AG08395 (cell line): ENCODE results near the gene PMVK.

Source experiments
- DNase-seq: peaks from one replicate; pipeline ENCODE4 v3.0.0; 2012; ENCODE audit warnings: mixed read lengths, low spot score

Gene PMVK

GRCh38 chr1:154966111-154966510, 29.6 kb upstream of the PMVK start:
- DNase-seq, result no peak

DNA sequence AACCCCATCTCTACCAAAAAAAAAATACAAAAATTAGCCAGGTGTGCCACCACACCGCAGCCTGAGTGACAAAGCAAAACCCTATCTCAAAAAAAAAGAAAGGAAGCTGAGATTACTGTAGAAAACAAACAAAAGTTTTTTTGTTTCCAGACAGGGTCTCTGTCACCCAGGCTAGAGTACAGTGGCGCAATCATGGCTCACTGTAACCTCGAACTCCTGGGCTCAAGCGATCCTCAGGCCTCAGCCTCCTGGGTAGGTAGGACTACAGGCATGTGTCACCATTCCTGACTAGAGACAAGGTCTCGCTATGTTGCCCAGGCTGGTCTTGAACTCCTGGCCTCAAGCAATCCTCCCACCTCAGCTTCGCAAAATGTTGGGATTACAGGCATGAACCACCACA, 27.8 kb upstream of the PMVK start:
- DNase-seq, result no peak

DNA sequence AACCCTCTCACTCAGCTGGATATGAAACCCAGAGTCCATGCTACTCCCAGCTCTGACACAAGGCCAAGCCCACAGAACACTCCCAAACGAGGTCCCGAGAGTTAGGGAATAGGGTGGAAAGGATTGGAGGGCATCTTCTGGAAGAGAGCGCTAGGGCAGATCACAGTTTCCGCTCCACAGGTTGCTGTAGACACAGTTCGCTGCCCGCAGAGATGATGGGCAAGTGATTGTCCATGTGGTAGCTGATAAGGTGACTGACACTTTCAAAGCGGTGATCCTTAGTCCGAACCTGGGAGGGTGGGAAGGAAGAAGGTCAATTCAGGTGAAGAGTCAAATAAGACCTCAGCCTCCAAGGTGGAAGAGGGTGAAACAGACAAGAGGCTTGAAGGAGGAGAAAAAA, 27.1 kb upstream of the PMVK start:
- no peak for DNase-seq

DNA sequence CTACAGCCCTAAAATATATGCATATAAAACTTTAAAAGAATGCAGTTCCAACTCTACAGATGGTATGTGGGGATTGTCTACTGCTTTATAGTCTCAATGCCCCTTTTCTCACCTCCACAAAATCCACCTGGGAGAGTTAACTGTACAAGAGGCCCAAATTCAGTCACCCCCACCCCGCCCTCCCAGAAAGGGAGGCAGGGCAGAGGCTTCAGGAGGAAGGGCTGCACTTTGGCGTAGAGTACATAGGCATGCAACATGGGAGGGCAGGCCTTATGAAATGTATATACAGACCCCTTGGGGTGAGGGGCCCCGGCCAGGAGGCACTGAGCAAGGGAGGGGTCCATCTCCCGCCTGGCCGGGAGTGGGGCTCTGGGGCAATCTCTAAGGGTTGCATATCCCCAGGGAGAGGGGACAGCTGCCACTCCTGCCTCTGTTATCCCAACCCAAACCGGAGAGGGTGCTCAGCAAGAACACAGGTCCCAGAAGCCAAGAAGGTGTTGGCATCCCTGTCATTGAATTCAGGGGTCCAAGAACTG, 26.3 kb upstream of the PMVK start:
- DNase-seq, result no peak

DNA sequence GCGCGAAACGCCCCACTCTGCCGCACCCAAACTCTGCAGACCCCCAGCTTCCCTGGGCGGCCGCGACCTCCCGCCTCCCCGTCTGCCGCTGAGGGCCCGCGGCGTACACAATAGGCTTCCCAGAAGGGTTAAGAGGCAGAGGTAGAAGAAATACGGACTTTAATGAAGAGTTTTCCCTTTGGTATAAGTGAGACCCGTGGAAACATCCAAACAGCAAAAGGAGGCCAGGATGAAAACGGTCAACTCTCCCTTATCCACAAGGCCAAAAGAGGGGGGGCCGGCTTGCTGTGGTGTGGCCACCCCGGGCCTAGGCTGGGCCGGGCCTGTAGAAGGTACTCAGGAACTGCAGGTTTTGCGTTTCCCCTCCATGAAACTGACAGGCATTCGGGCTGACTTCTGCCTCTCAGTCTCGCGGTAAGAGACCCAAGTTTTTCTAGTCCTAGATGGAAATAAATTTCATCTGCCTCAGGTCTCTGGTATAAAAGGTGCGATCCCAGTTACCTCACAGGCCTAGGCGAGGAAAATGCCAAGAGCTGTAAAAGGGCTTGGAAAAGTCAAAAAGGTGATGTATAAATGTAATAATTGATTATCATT, 25.7 kb upstream of the PMVK start:
- no peak for DNase-seq

DNA sequence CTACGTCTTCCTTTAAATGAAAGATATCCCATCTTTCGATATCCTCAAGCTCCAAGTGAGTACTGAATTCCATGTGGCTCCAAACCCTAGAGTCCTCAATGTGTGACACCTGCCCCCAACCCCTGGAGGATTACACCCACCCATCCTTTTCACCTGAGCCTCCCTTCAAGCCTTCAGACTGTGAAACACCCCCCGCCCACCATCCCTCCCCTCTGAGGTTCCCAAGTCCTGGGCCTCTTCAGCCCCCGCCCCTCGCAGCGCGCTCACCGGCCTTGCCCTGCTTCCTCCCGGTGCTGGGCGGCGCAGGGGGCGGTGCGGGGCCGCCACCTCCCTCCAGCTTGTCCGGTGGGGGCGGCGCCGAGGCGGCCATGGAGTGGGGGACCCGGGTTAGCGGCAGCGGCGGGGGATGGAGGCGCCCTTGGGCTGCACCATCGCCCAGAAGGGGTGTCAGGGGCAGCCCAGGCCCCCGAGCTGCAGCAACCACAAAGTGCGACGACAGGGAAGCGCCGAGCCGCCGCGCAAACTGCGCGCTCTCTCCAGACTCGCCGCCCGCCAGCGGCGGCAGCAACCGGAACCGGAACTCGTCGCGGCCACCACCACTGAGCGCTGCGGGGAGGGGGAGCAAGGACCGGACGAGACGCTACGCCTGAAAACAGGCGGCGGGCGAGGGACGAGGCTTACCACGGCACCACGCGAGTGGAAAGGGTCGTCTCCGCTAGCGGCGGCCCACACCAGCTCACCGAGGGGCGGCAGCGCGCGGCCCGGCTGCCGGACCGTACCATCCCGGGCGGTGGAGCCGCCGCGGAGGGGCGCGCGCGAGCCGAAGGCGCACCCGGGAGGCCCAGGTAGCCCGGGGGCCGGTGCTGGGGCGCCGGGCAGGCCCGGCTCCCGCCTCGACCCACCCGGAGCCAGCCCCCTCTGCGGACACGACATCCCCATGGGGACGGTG, 25.0 kb upstream of the PMVK start, which contains the start of gene PYGO2:
Gene PYGO2, minus strand, starts transcription at position 576 of the 949 bp plus-strand sequence. Its CDS starts 206 bp downstream, at position 370.
- peak; percentile 78 for DNase-seq

DNA sequence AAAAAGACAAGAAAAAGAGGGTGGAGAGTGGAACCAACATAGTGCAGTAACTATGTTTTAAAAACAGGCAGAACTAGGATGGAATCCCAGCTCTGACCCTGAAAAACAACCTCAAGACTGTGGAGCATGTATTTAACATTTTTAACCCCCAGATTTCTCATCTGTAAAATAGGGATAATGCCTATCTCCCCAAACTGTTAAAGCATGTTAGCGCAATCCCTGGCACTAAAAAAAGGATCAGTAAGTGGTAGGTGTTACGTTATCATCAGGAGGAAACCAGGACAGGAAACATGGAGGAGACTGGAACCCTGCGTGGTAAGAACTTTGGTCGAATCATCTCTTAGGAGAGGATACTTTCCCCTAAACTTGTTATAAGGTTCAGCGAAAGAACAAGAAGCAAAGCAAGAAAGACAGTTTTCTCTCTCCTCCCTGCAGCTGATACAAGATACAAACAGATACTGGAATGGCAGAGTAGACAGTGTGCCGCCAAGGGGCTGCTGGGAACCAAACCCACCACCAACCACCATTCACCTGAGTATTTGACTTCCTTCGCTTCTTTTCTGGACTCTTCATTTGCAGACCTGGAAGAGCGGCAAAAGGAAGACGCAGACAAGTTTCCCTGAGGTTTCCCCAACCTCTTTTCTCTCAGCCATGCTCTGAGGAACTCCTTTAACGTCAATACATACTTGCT, 24.1 kb upstream of the PMVK start:
- no peak for DNase-seq

- no peak for DNase-seq
Observed at GRCh38 chr1:154959426-154959780, 22.9 kb upstream of the PMVK start.

DNA sequence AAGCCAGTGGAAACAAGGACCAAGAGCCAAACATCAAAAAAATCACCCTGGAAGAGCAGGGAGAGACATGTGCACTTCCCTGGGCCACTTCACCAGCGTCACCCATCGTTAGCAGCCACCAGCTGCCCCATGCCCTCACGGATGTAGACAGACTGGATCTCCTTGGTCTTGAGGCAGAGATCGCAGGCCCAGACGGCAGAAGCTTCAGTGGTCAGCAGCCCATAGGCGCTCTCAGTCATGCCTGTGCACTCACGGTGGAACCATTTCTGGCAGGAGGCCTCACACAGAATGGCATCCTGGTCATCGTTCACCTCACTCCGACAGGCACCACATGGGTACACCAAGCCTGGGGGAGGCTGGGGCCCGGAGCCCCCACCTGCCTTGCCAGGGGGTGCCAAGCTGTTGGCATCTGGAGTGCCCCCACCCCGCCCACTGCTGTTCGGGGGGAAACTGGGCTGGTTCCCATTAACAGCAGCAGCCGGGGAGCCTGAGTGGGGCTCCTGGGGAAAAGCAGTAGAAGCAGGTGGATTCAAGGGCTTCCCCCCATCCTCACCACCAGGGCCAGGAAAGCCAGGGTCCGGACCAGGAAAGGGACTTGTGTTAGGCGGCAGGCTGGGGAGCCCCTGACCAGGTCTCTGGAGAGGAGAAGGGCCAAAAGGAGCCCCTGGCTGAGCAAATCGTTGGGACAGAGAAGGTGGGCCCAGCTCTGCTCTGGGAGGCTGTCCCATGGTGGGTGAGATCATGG, 22.3 kb upstream of the PMVK start:
- DNase-seq, result no peak

GRCh38 chr1:154958036-154958435, 21.5 kb upstream of the PMVK start:
- DNase-seq, result no peak

DNA sequence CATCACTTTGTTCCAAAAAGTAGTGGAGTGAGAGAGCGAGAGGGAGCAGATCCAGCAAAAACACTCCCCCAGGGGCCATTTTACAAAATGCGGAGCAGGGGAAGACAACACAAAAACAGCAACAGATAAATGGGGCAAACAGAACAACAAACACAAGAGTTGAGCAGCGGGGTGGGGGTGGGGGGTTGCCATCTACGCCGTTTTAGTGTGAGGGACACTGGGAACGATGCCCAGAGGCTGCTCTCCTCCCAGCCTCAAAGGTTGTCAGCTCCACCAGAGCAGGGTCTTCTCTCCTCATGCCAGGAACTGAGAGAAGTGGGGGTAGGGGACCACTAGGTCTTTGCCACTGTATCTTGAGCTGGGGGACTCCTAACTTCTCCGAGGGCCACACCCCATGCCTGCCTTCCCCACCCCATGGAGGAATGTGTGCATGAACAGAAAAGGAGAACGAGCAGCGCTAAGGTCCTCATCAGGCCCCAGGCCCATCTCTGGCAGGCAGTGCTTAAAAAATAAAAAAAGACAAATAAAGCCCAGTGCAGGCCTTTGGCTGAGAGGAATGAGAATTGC, 20.7 kb upstream of the PMVK start:
- DNase-seq, result no peak

DNA sequence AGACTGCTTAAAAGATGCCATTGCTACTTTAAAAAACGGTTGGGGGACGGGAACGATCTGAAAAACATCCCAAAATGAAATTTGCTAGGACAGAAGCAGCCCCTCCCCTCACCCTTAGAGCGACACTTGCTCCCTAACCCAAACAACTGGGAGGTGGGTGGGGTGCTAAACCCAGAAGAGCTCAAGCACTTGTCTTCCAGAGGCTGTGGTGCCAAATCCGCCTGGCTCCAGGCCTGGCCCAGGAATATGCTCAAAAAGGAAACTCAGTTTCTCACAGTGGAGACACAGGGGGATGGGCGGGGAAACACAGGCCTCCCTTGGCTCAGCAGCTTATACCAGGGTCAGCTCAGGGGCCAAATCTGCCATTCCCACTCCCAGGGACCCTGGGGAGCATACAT, 20.0 kb upstream of the PMVK start:
- no peak for DNase-seq

DNA sequence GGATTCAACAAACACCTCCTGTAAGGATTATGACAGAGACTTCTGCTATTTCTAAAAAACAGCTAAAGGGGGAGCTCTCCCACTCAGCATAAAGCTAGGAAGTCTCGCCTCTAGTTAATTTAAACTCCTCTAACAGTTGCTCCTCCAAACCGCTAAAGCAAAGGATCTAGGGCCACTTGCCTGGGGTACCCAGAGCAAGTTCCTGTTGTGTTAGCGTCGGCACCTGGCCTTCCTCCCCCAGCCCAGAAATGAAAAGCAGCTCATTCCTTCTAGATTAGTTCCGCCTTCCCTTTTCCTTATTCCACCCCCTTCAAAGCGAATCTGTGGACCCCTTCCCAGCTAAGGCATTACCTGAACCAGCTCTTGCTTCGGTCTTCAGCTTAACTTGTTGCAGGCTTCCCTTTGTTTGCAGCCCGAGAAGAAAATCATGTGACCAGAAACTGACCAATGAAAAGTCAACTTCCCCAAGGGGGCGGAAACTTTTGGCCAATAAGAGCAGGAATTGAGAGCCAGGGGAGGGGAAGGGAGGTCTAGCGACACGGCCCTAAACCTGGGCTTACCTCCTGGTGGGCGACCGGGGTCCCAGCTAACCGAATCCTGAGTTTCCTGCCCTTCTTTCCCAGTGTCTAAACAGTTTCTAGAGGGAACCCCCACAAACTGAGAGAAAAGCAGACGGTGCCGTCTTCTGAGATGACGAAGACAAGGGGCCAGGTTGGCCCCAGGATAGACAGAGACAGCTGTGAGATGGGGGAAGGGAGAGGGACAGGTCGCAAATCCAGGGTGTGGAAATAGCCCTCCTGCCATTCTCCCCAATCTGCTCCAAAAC, 19.4 kb upstream of the PMVK start, which contains the start of gene PBXIP1:
Gene PBXIP1, minus strand, starts transcription at position 382 of the 826 bp plus-strand sequence. CDS start 2,378 bp downstream, outside the sequence.
- DNase-seq, result peak; percentile 98

- DNase-seq, result peak; percentile 67
Observed at GRCh38 chr1:154955039-154955717, 18.7 kb upstream of the PMVK start.

DNA sequence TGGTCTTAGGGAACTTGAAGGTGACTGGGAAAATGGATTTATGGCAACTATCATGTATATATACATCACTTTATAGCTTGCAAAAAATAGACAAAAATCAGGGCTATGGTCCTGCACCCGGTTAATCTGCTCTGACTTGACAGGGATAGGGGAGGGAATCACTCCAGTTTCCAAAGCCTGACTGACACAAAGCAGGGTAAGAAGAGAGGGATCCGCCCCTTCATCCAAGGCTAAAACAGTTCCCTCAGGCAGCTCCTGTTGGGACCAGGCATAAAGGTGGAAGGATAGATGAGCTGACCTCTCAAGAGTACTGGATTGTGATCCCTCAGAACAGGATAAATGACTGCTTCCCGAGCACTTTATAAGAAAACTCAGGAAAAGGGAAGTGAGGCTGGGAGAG, 18.0 kb upstream of the PMVK start:
- no peak for DNase-seq

DNA sequence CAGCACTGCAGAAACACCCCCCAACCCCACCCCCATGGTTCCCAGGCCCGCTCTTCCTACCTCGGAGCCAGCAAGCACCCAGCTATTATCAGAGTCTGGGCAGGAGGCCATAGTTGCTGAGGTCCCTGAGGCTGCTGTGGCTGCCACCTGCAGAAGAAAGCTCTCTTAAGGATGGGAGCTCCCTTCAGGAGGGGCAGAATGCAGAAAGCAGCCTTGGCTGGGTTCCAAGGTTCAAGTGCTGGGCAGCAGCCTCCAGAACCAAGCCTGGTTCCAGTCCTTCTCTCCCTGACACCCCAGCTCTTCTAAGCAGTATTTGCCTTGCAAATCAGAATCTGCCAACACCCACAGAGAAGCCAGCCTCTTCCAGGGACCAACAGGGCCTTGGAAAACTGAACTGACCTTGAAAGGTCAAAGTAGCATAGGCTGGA, 17.1 kb upstream of the PMVK start:
- no peak for DNase-seq

DNA sequence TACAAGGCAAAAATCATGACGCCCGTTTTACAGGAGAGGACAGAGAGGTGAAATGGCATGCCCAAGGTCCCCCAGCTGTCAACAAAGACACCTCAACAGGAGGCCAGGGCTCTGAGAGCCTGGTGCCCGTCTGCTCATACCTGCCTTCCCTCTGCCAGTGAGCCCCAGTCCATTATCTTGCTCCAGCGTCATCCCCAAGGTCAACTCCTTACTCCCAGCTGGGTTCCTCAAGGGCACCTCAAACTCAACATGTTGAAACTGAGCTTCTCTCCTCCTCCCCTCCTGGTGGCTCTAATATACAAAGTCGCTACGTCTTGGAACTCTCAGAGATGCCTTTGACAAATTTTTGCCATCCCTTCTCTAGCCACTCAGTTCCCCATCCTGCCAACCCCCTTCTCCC, 16.1 kb upstream of the PMVK start:
- no peak for DNase-seq

DNA sequence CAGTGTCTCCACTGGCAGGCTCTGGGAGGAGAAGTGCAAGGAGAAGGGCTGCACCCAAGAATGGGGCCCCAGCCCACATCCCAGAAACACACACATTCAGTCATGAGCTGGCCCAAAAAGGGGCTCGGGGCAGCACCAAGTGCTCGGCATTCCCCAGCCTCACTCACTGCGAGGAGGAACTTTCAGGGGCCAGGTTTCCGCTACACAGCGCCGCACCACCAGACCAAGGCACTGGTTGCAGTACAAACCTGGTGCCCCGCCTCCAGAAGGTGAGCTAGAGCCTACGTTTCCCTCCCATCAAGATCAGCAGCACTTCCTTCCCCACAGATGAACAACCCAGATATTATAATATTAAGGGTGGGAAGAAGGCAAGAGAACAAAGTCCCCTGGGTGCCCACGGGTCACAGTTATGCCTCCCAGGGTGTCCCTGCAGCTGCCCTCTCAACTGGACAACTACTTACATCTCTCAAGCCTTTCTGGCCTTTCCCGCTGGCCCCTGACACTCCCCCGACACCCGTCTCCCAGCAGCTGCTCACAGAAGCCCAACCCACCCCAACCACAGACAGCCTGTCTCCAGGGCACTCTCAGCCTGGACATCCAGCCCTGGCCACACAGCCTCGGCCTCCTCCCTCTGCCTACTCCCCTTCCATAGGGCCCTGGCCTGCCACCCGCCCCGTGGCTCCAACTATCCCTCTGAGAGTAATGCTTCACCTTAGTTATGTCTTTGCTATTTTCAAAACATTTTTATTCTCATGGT, 15.6 kb upstream of the PMVK start:
- DNase-seq, result no peak

DNA sequence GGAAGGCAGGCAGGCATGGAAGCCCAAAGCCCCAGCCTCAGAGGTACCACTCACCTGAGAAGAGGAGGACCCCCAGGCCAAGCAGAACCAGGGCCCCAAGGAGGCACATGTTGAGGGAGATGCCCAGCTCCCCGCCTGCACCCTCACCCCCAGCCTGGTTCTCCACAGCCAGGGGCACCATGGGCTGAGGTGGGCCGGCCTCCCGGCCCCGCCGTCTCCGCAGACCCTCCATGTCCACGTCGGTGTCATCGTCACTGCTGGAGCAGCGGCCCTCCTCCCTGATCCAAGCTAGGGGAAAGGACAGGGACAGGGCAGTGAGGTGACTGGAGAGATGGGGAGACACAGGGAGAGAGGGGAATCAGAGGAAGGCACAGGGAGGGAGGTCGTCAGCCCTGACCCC, 11.6 kb upstream of the PMVK start:
- no peak for DNase-seq
